ENCODE measurements around the gene MPZL2.

The MPZL2 gene

DNA sequence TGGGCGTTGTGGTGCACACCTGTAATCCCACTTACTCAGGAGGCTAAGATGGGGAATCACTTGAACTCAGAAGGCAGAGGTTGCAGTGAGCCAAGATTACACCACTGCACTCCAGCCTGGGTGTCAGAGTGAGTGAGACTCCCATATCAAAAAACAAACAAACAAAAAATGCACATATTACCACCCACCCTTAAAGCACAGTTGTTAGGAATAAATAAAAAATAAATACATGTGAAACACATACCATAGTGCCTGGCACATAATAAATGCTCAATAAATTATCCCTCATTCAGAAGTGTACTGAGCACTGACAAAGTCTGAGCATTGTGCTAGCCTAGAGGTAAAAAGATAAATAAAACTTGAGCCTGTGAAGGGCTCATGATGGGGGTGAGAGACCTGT, 30.2 kb downstream of the MPZL2 start:
- H3K4me3 ChIP-seq (ENCODE audit: low read depth, low read length), result no peak overlapping the region
- TF ChIP-seq, protein P1, sequence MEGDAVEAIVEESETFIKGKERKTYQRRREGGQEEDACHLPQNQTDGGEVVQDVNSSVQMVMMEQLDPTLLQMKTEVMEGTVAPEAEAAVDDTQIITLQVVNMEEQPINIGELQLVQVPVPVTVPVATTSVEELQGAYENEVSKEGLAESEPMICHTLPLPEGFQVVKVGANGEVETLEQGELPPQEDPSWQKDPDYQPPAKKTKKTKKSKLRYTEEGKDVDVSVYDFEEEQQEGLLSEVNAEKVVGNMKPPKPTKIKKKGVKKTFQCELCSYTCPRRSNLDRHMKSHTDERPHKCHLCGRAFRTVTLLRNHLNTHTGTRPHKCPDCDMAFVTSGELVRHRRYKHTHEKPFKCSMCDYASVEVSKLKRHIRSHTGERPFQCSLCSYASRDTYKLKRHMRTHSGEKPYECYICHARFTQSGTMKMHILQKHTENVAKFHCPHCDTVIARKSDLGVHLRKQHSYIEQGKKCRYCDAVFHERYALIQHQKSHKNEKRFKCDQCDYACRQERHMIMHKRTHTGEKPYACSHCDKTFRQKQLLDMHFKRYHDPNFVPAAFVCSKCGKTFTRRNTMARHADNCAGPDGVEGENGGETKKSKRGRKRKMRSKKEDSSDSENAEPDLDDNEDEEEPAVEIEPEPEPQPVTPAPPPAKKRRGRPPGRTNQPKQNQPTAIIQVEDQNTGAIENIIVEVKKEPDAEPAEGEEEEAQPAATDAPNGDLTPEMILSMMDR (IDR thresholded peaks at IDR 0.05; ENCODE audit: low read depth, low read length, missing control alignments), result no peak
- no peak for DNase-seq (ENCODE audit: low read depth)
- in situ Hi-C loops (cut with HindIII; ENCODE audit: low sequenced_read_pairs), result no loop called here

DNA sequence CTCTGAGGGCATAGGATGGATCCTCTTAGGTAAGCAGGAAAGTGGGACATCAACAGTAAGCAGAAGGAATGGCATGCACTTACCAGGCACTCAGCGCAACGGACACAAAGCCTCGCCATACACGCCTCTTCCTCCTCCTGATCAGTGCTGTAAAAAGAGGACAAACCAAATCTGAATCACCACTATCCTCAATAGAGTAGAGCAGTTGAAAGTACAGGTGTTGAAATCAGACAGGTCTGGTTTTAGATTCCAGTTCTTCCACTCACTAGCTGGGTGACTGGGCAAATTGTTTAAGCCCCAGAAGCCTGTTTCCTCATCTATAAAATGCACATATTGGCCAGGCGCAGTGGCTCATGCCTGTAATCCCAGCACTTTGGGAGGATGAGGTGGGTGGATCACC, 30.7 kb downstream of the MPZL2 start:
- no peak for DNase-seq (ENCODE audit: low read depth)
- in situ Hi-C loops (cut with HindIII; ENCODE audit: low sequenced_read_pairs), result no loop called here
- TF ChIP-seq, protein P1 (IDR thresholded peaks at IDR 0.05; ENCODE audit: low read depth, low read length, missing control alignments), result no peak
- H3K4me3 ChIP-seq (ENCODE audit: low read depth, low read length), result no peak overlapping the region

DNA sequence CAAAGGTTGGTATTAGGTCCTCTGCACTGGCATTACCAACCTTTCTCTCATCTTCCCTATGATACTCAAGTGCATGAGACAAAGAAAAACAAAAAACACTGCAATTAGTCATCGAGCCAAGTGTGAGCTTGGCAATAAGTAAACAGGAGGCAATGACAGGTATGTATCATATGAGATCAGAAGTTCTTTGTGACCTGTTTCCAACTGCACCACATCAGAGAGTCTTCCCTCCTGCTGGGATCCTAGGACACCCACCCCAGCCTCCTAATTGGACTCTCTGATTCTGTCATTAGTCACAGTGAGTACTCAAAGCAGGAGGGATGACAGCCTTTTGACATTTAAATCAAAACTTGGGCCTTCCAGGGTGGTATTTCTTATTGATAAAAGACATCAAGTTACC, 31.4 kb downstream of the MPZL2 start:
- no peak for DNase-seq (ENCODE audit: low read depth)
- TF ChIP-seq, protein P1 (IDR thresholded peaks at IDR 0.05; ENCODE audit: low read depth, low read length, missing control alignments), result no peak
- no peak overlapping the region for H3K4me3 ChIP-seq (ENCODE audit: low read depth, low read length)
- in situ Hi-C loops (cut with HindIII; ENCODE audit: low sequenced_read_pairs), result no loop called here

DNA sequence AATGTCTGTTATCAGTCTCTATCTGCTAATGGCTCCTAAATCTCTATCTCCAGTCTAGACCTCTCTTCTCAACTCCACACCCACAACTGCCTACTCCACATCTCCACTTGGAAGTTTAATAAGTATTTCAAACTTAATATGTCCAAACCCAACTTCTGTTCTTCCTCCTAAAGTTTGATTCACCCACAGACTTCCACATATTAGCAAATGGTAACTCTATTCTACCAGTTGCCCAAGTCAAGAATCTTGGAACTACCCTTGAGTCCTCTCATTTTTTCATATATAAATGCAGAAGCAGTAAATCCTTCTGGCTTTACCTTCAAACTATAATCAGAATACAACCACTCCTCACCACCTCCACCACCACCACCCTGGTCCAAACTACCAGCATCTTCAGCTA, 32.6 kb downstream of the MPZL2 start:
- DNase-seq (ENCODE audit: low read depth), result no peak
- TF ChIP-seq, protein P1 (IDR thresholded peaks at IDR 0.05; ENCODE audit: low read depth, low read length, missing control alignments), result no peak
- in situ Hi-C loops (cut with HindIII; ENCODE audit: low sequenced_read_pairs), result no loop called here
- H3K4me3 ChIP-seq (ENCODE audit: low read depth, low read length), result no peak overlapping the region

DNA sequence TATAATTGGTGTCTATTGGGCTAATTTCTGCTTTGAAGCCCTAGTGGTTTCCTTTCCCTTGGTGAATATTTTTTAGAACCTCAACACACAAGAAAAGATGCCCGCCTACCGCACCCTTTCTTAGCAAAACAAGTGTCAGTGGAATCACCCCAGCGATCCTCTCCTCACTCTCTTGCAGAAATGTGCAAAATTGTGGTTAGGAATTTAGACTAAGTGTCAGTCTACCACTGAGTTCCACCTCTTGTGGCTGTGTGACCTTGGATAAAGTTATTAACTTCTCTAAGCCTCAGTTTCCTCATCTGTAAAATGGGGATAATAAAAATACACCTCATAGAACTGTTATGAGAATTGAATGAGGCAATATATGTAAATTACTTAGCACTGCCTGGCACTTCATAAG, 34.0 kb downstream of the MPZL2 start:
- DNase-seq (ENCODE audit: low read depth), result no peak
- no peak overlapping the region for H3K4me3 ChIP-seq (ENCODE audit: low read depth, low read length)
- in situ Hi-C loops (cut with HindIII; ENCODE audit: low sequenced_read_pairs), result no loop called here
- TF ChIP-seq, protein P1 (IDR thresholded peaks at IDR 0.05; ENCODE audit: low read depth, low read length, missing control alignments), result no peak

DNA sequence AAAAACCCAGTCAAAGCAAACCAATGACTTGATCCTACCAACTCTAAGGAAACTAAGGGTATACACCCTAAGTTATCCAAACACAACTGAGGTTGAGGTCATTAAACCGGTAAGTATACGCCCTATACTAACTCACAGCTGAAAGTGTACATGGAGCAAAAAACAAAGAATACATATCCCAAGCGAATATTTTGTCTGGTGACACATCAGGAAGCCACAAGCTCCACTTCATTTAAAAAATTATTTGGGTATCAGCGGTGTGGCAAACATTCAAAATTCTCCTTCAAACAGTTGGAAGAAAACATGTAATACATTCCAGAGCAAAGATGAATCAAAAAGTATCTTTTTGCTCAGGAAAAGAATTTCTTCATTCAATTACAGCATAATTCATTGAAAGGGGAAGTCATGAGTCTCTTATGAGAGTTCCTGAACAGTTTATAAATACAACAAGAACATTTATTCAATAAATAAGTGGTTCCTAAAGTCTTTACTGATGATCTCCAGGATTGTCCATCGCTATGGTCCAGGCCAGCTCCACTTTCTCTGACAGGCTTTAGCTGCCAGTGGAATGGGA, 34.7 kb downstream of the MPZL2 start:
- no peak for DNase-seq (ENCODE audit: low read depth)
- TF ChIP-seq, protein P1 (IDR thresholded peaks at IDR 0.05; ENCODE audit: low read depth, low read length, missing control alignments), result no peak
- in situ Hi-C loops (cut with HindIII; ENCODE audit: low sequenced_read_pairs), result no loop called here
- H3K4me3 ChIP-seq (ENCODE audit: low read depth, low read length), result no peak overlapping the region
